ENCODE results near the gene NHSL2.

The NHSL2 gene

GRCh38 chrX:72009731-72010130 is 99.1 kb downstream of the NHSL2 start:
- H3K27ac ChIP-seq (ENCODE audit: low read length), result no peak overlapping the region
- no peak overlapping the region for H3K4me3 ChIP-seq (ENCODE audit: low read length)
- H3K36me3 ChIP-seq (replicated peaks; ENCODE audit: low read depth, low read length), result no peaks in the 10 kb centered on the region
- H3K27me3 ChIP-seq (ENCODE audit: low read depth, low read length), result peaks cover 6% of the 10 kb centered on the region; the same call in 1 of the 2 replicates
- H3K4me2 ChIP-seq (ENCODE audit: low read length), result no peak overlapping the region
- TF ChIP-seq EZH2phosphoT487 (IDR thresholded peaks at IDR 0.05; ENCODE audit: low read depth), result no peak
- TF ChIP-seq CTCF (IDR thresholded peaks at IDR 0.05; ENCODE audit: low read depth, low read length), result no peak
- H3K79me2 ChIP-seq (ENCODE audit: low read length), result no peaks in the 10 kb centered on the region
- no peak overlapping the region for H3K9ac ChIP-seq (ENCODE audit: low read length)
- no peaks in the 10 kb centered on the region for H3K9me3 ChIP-seq (ENCODE audit: insufficient read depth, low read length)
- H3K4me1 ChIP-seq (ENCODE audit: low read length), result no peaks in the 10 kb centered on the region
- no peaks in the 10 kb centered on the region for H4K20me1 ChIP-seq (ENCODE audit: insufficient read depth, low read length)
- no peak overlapping the region for H2AFZ ChIP-seq (ENCODE audit: low read depth, low read length)

GRCh38 chrX:72011734-72012133 is 101.1 kb downstream of the NHSL2 start:
- H3K9ac ChIP-seq (ENCODE audit: low read length), result no peak overlapping the region
- no peak for TF ChIP-seq CTCF (IDR thresholded peaks at IDR 0.05; ENCODE audit: low read depth, low read length)
- no peak for TF ChIP-seq EZH2phosphoT487 (IDR thresholded peaks at IDR 0.05; ENCODE audit: low read depth)
- no peak overlapping the region for H3K4me2 ChIP-seq (ENCODE audit: low read length)
- no peak overlapping the region for H3K4me3 ChIP-seq (ENCODE audit: low read length)
- H3K36me3 ChIP-seq (replicated peaks; ENCODE audit: low read depth, low read length), result no peaks in the 10 kb centered on the region
- H3K27me3 ChIP-seq (ENCODE audit: low read depth, low read length), result peaks cover 12% of the 10 kb centered on the region
- no peak overlapping the region for H2AFZ ChIP-seq (ENCODE audit: low read depth, low read length)
- no peak overlapping the region for H3K27ac ChIP-seq (ENCODE audit: low read length)
- H3K9me3 ChIP-seq (ENCODE audit: insufficient read depth, low read length), result no peaks in the 10 kb centered on the region
- H4K20me1 ChIP-seq (ENCODE audit: insufficient read depth, low read length), result no peaks in the 10 kb centered on the region
- H3K4me1 ChIP-seq (ENCODE audit: low read length), result no peaks in the 10 kb centered on the region
- no peaks in the 10 kb centered on the region for H3K79me2 ChIP-seq (ENCODE audit: low read length)

GRCh38 chrX:72015383-72015782 is 104.7 kb downstream of the NHSL2 start:
- H2AFZ ChIP-seq (ENCODE audit: low read depth, low read length), result no peak overlapping the region

More at GRCh38 chrX:72015383-72015782, 104.7 kb downstream of the NHSL2 start:
- Histone ChIP-seq H3K4me2 (ENCODE audit: low read length) (no peak overlapping the region), H3K27me3 (ENCODE audit: low read depth, low read length) (peaks cover 10% of the 10 kb centered on the region), H3K79me2 (ENCODE audit: low read length) (no peaks in the 10 kb centered on the region), H3K27ac (ENCODE audit: low read length) (no peak overlapping the region), H3K36me3 (replicated peaks; ENCODE audit: low read depth, low read length) (no peaks in the 10 kb centered on the region), H4K20me1 (ENCODE audit: insufficient read depth, low read length) (no peaks in the 10 kb centered on the region), H3K9me3 (ENCODE audit: insufficient read depth, low read length) (no peaks in the 10 kb centered on the region), H3K9ac (ENCODE audit: low read length) (no peak overlapping the region), H3K4me1 (ENCODE audit: low read length) (peaks cover 9% of the 10 kb centered on the region), H3K4me3 (ENCODE audit: low read length) (no peak overlapping the region)
- TF ChIP-seq CTCF (IDR thresholded peaks at IDR 0.05; ENCODE audit: low read depth, low read length) (no peak), EZH2phosphoT487 (IDR thresholded peaks at IDR 0.05; ENCODE audit: low read depth) (no peak)
